Measurements from ENCODE around the gene RTN4. TPM values are rescaled to one million over a fixed set of nuclear protein-coding genes. Genes with fewer than 3 reads are reported as not detected.

RTN4 gene
- total RNA-seq, 4 donors from 2014 or later = 234 to 395 (median 319) TPM

GRCh38 chr2:54939446-54940118 is 110.7 kb downstream of the RTN4 start:
- H3K36me3 ChIP-seq = no peaks in the 10 kb centered on the region
- H3K27me3 ChIP-seq = no peaks in the 10 kb centered on the region
- TF ChIP-seq CTCF (IDR thresholded peaks at IDR 0.05) (no peak), EP300 (IDR thresholded peaks at IDR 0.05) (no peak), POLR2A (IDR thresholded peaks at IDR 0.05) (no peak), POLR2AphosphoS5 (IDR thresholded peaks at IDR 0.05) (no peak)
- DNase-seq (ENCODE audit: low spot score in 2 of 2) = no peak
- WGBS = 94% methylated on average over 7 of the region's 7 CpGs
- no peak overlapping the region for H3K4me3 ChIP-seq
- H3K27ac ChIP-seq = no peak overlapping the region
- H3K4me1 ChIP-seq = no peaks in the 10 kb centered on the region
- peaks cover 6% of the 10 kb centered on the region for H3K9me3 ChIP-seq

- no peak overlapping the region for H3K27ac ChIP-seq
- peaks cover 6% of the 10 kb centered on the region for H3K9me3 ChIP-seq
- no peaks in the 10 kb centered on the region for H3K27me3 ChIP-seq
- H3K36me3 ChIP-seq = no peaks in the 10 kb centered on the region
- no peak for DNase-seq (ENCODE audit: low spot score in 2 of 2)
- no peak overlapping the region for H3K4me3 ChIP-seq
- 78% methylated on average over 8 of the region's 8 CpGs for WGBS
- H3K4me1 ChIP-seq = no peaks in the 10 kb centered on the region
- TF ChIP-seq CTCF (IDR thresholded peaks at IDR 0.05) (no peak), POLR2AphosphoS5 (IDR thresholded peaks at IDR 0.05) (no peak), POLR2A (IDR thresholded peaks at IDR 0.05) (no peak), EP300 (IDR thresholded peaks at IDR 0.05) (no peak)
Measured at GRCh38 chr2:54936766-54937165, 113.5 kb downstream of the RTN4 start.

GRCh38 chr2:54935389-54935788 is 114.9 kb downstream of the RTN4 start:
- no peaks in the 10 kb centered on the region for H3K4me1 ChIP-seq
- 86% methylated on average over 4 of the region's 4 CpGs for WGBS
- H3K36me3 ChIP-seq = no peaks in the 10 kb centered on the region
- DNase-seq (ENCODE audit: low spot score in 2 of 2) = no peak
- H3K9me3 ChIP-seq = peaks cover 6% of the 10 kb centered on the region
- TF ChIP-seq EP300 (IDR thresholded peaks at IDR 0.05) = no peak
- no peak for TF ChIP-seq POLR2A (IDR thresholded peaks at IDR 0.05)
- TF ChIP-seq POLR2AphosphoS5 (IDR thresholded peaks at IDR 0.05) = no peak
- no peak overlapping the region for H3K4me3 ChIP-seq
- no peaks in the 10 kb centered on the region for H3K27me3 ChIP-seq
- H3K27ac ChIP-seq = no peak overlapping the region

GRCh38 chr2:54931473-54931872 is 118.8 kb downstream of the RTN4 start:
- Histone ChIP-seq H3K27ac (no peak overlapping the region), H3K9me3 (no peaks in the 10 kb centered on the region), H3K4me3 (no peak overlapping the region), H3K36me3 (no peaks in the 10 kb centered on the region), H3K4me1 (peaks cover 11% of the 10 kb centered on the region), H3K27me3 (no peaks in the 10 kb centered on the region)
- TF ChIP-seq POLR2A (IDR thresholded peaks at IDR 0.05) (no peak), CTCF (IDR thresholded peaks at IDR 0.05) (no peak), EP300 (IDR thresholded peaks at IDR 0.05) (no peak), POLR2AphosphoS5 (IDR thresholded peaks at IDR 0.05) (no peak)
- no peak for DNase-seq (ENCODE audit: low spot score in 2 of 2)
- WGBS = 87% methylated on average over 6 of the region's 6 CpGs

- TF ChIP-seq POLR2A (IDR thresholded peaks at IDR 0.05) (no peak), POLR2AphosphoS5 (IDR thresholded peaks at IDR 0.05) (no peak), EP300 (IDR thresholded peaks at IDR 0.05) (no peak), CTCF (IDR thresholded peaks at IDR 0.05) (no peak)
- no peak for DNase-seq (ENCODE audit: low spot score in 2 of 2)
- Histone ChIP-seq H3K4me1 (peaks cover 11% of the 10 kb centered on the region), H3K4me3 (no peak overlapping the region), H3K27me3 (no peaks in the 10 kb centered on the region), H3K9me3 (no peaks in the 10 kb centered on the region), H3K27ac (peak overlapping the region; percentile 3), H3K36me3 (no peaks in the 10 kb centered on the region)
- 68% methylated on average over 4 of the region's 4 CpGs for WGBS
Measured at GRCh38 chr2:54928719-54929118, 121.5 kb downstream of the RTN4 start.
